ENCODE results near the gene LMAN2.
A peak's percentile ranks its signal among the peaks of the same experiment; 100 is the strongest.

LMAN2 gene

GRCh38 chr5:177369645-177370440, 18.4 kb upstream of the LMAN2 start:
- no peak overlapping the region for H3K27ac ChIP-seq (ENCODE audit: low read length)
- H3K9ac ChIP-seq (ENCODE audit: low read length in 2 of 2): peak overlapping the region in 1 of 2 donors; percentile 23
- no peak overlapping the region for H3K4me3 ChIP-seq (ENCODE audit: low read length in 2 of 2)

GRCh38 chr5:177368869-177369644, 17.6 kb upstream of the LMAN2 start:
- Histone ChIP-seq H3K9ac (ENCODE audit: low read length in 2 of 2) (no peak overlapping the region), H3K4me3 (ENCODE audit: low read length in 2 of 2) (no peak overlapping the region)

More at GRCh38 chr5:177369645-177370440, 18.4 kb upstream of the LMAN2 start:
- peaks cover 30% of the 10 kb centered on the region for H3K4me1 ChIP-seq (ENCODE audit: control insufficient read depth, insufficient read depth, low read length)
- H3K27me3 ChIP-seq (ENCODE audit: control insufficient read depth in 1 of 2, insufficient read depth in 2 of 2, low read length in 2 of 2): no peaks in the 10 kb centered on the region
- H3K36me3 ChIP-seq (ENCODE audit: control insufficient read depth in 2 of 2, insufficient read depth in 2 of 2, low read length in 2 of 2): no peaks in the 10 kb centered on the region
- H3K9me3 ChIP-seq (ENCODE audit: control insufficient read depth in 2 of 2, low read length in 2 of 2): no peaks in the 10 kb centered on the region

GRCh38 chr5:177367981-177368868, 16.8 kb upstream of the LMAN2 start:
- no peaks in the 10 kb centered on the region for H3K36me3 ChIP-seq (ENCODE audit: control insufficient read depth in 2 of 2, insufficient read depth in 2 of 2, low read length in 2 of 2)
- no peak overlapping the region for H3K9ac ChIP-seq (ENCODE audit: low read length in 2 of 2)
- H3K4me1 ChIP-seq (ENCODE audit: control insufficient read depth, insufficient read depth, low read length): peaks cover 37% of the 10 kb centered on the region
- H3K9me3 ChIP-seq (ENCODE audit: control insufficient read depth in 2 of 2, low read length in 2 of 2): no peaks in the 10 kb centered on the region
- peak overlapping the region in 1 of 2 donors; percentile 75 for H3K4me3 ChIP-seq (ENCODE audit: low read length in 2 of 2)
- H3K27me3 ChIP-seq (ENCODE audit: control insufficient read depth in 1 of 2, insufficient read depth in 2 of 2, low read length in 2 of 2): no peaks in the 10 kb centered on the region
- no peak overlapping the region for H3K27ac ChIP-seq (ENCODE audit: low read length)

More at GRCh38 chr5:177368869-177369644, 17.6 kb upstream of the LMAN2 start:
- no peaks in the 10 kb centered on the region for H3K36me3 ChIP-seq (ENCODE audit: control insufficient read depth in 2 of 2, insufficient read depth in 2 of 2, low read length in 2 of 2)
- H3K27ac ChIP-seq (ENCODE audit: low read length): no peak overlapping the region
- H3K4me1 ChIP-seq (ENCODE audit: control insufficient read depth, insufficient read depth, low read length): peaks cover 30% of the 10 kb centered on the region
- H3K27me3 ChIP-seq (ENCODE audit: control insufficient read depth in 1 of 2, insufficient read depth in 2 of 2, low read length in 2 of 2): no peaks in the 10 kb centered on the region
- no peaks in the 10 kb centered on the region for H3K9me3 ChIP-seq (ENCODE audit: control insufficient read depth in 2 of 2, low read length in 2 of 2)

- H3K9ac ChIP-seq (ENCODE audit: low read length in 2 of 2): peak overlapping the region in 1 of 2 donors; percentile 88
- peaks cover 41% of the 10 kb centered on the region for H3K4me1 ChIP-seq (ENCODE audit: control insufficient read depth, insufficient read depth, low read length)
- H3K27me3 ChIP-seq (ENCODE audit: control insufficient read depth in 1 of 2, insufficient read depth in 2 of 2, low read length in 2 of 2): no peaks in the 10 kb centered on the region
- H3K27ac ChIP-seq (ENCODE audit: low read length): peak overlapping the region; percentile 93
- no peaks in the 10 kb centered on the region for H3K9me3 ChIP-seq (ENCODE audit: control insufficient read depth in 2 of 2, low read length in 2 of 2)
- H3K36me3 ChIP-seq (ENCODE audit: control insufficient read depth in 2 of 2, insufficient read depth in 2 of 2, low read length in 2 of 2): no peaks in the 10 kb centered on the region
- H3K4me3 ChIP-seq (ENCODE audit: low read length in 2 of 2): peak overlapping the region; percentile 56 to 75
These were observed 15.9 kb upstream of the LMAN2 start for GRCh38 chr5:177367323-177367848.

- no peaks in the 10 kb centered on the region for H3K27me3 ChIP-seq (ENCODE audit: control insufficient read depth in 1 of 2, insufficient read depth in 2 of 2, low read length in 2 of 2)
- H3K9me3 ChIP-seq (ENCODE audit: control insufficient read depth in 2 of 2, low read length in 2 of 2): no peaks in the 10 kb centered on the region
- peaks cover 40% of the 10 kb centered on the region for H3K4me1 ChIP-seq (ENCODE audit: control insufficient read depth, insufficient read depth, low read length)
- H3K36me3 ChIP-seq (ENCODE audit: control insufficient read depth in 2 of 2, insufficient read depth in 2 of 2, low read length in 2 of 2): no peaks in the 10 kb centered on the region
- peak overlapping the region; percentile 78 to 88 for H3K9ac ChIP-seq (ENCODE audit: low read length in 2 of 2)
- peak overlapping the region; percentile 93 for H3K27ac ChIP-seq (ENCODE audit: low read length)
- H3K4me3 ChIP-seq (ENCODE audit: low read length in 2 of 2): peak overlapping the region; percentile 75
These were observed 15.3 kb upstream of the LMAN2 start for GRCh38 chr5:177366528-177367322.

GRCh38 chr5:177365845-177366527, 14.5 kb upstream of the LMAN2 start:
- Histone ChIP-seq H3K9me3 (ENCODE audit: control insufficient read depth in 2 of 2, low read length in 2 of 2) (no peaks in the 10 kb centered on the region), H3K4me1 (ENCODE audit: control insufficient read depth, insufficient read depth, low read length) (peaks cover 33% of the 10 kb centered on the region), H3K36me3 (ENCODE audit: control insufficient read depth in 2 of 2, insufficient read depth in 2 of 2, low read length in 2 of 2) (no peaks in the 10 kb centered on the region), H3K9ac (ENCODE audit: low read length in 2 of 2) (peak overlapping the region; percentile 78 to 88), H3K4me3 (ENCODE audit: low read length in 2 of 2) (peak overlapping the region; percentile 75), H3K27me3 (ENCODE audit: control insufficient read depth in 1 of 2, insufficient read depth in 2 of 2, low read length in 2 of 2) (no peaks in the 10 kb centered on the region), H3K27ac (ENCODE audit: low read length) (peak overlapping the region; percentile 93)

- Histone ChIP-seq H3K9me3 (ENCODE audit: control insufficient read depth in 2 of 2, low read length in 2 of 2) (no peaks in the 10 kb centered on the region), H3K4me3 (ENCODE audit: low read length in 2 of 2) (no peak overlapping the region), H3K27me3 (ENCODE audit: control insufficient read depth in 1 of 2, insufficient read depth in 2 of 2, low read length in 2 of 2) (no peaks in the 10 kb centered on the region), H3K4me1 (ENCODE audit: control insufficient read depth, insufficient read depth, low read length) (peaks cover 33% of the 10 kb centered on the region), H3K36me3 (ENCODE audit: control insufficient read depth in 2 of 2, insufficient read depth in 2 of 2, low read length in 2 of 2) (no peaks in the 10 kb centered on the region), H3K9ac (ENCODE audit: low read length in 2 of 2) (peak overlapping the region in 1 of 2 donors; percentile 21), H3K27ac (ENCODE audit: low read length) (no peak overlapping the region)
These were observed 12.9 kb upstream of the LMAN2 start for GRCh38 chr5:177364159-177364962.

- Histone ChIP-seq H3K4me3 (ENCODE audit: low read length in 2 of 2) (peak overlapping the region; percentile 0 to 70), H3K27me3 (ENCODE audit: control insufficient read depth in 1 of 2, insufficient read depth in 2 of 2, low read length in 2 of 2) (no peaks in the 10 kb centered on the region), H3K4me1 (ENCODE audit: control insufficient read depth, insufficient read depth, low read length) (peaks cover 33% of the 10 kb centered on the region), H3K9me3 (ENCODE audit: control insufficient read depth in 2 of 2, low read length in 2 of 2) (no peaks in the 10 kb centered on the region), H3K9ac (ENCODE audit: low read length in 2 of 2) (no peak overlapping the region), H3K36me3 (ENCODE audit: control insufficient read depth in 2 of 2, insufficient read depth in 2 of 2, low read length in 2 of 2) (no peaks in the 10 kb centered on the region), H3K27ac (ENCODE audit: low read length) (no peak overlapping the region)
These were observed 12.1 kb upstream of the LMAN2 start for GRCh38 chr5:177363565-177363964.
